CD14-positive monocyte (primary cell): Measurements from ENCODE around the gene OR2J3. TPM values are rescaled to one million over a fixed set of nuclear protein-coding genes. Genes with fewer than 3 reads are reported as not detected.

Experiments used
- DNase-seq, 3 donors: peaks; one replicate each; pipeline ENCODE4 v3.0.0-alpha.2; 2011 to 2022
- H2AFZ ChIP-seq: 2 replicates; pipeline ENCODE4 v1.6.0; 2012; ENCODE audit warnings: mild to moderate bottlenecking, low read depth, low read length, inconsistent platforms; ENCODE audit not compliant: insufficient read depth, poor library complexity, severe bottlenecking
- H3K27ac ChIP-seq, 2 donors: 1 replicate in 1 of 2; 2 replicates in 1 of 2; pipeline ENCODE4 v1.5.1; 2012 to 2013; ENCODE audit warnings: low read length in 2 of 2, control low read depth in 1 of 2, inconsistent platforms in 1 of 2, low read depth in 1 of 2, mild to moderate bottlenecking in 1 of 2
- H3K27me3 ChIP-seq, 2 donors: one replicate each; pipeline versions ENCODE4 v1.6.0 to v1.6.1; 2011 to 2013; ENCODE audit warnings: low read length in 2 of 2; ENCODE audit not compliant: control insufficient read depth in 2 of 2, insufficient read depth in 2 of 2
- H3K36me3 ChIP-seq, 2 donors: replicated peaks in 1 of 2; 1 replicate in 1 of 2; 2 replicates in 1 of 2; pipeline versions ENCODE4 v1.5.1 to v1.6.1; 2012 to 2013; ENCODE audit warnings: low read length in 2 of 2, control low read depth in 1 of 2, inconsistent platforms in 1 of 2, mild to moderate bottlenecking in 1 of 2; ENCODE audit not compliant: insufficient read depth in 2 of 2, control insufficient read depth in 1 of 2
- H3K4me1 ChIP-seq, 2 donors: 1 replicate in 1 of 2; 2 replicates in 1 of 2; pipeline versions ENCODE4 v1.5.1 to v1.6.1; 2012 to 2013; ENCODE audit warnings: low read length in 2 of 2, control low read depth in 1 of 2, inconsistent platforms in 1 of 2, mild to moderate bottlenecking in 1 of 2, moderate library complexity in 1 of 2; ENCODE audit not compliant: insufficient read depth in 2 of 2, control insufficient read depth in 1 of 2
- H3K4me2 ChIP-seq: replicated peaks from 2 replicates; pipeline ENCODE3; 2012; ENCODE audit warnings: low read length, moderate library complexity, mild to moderate bottlenecking; ENCODE audit not compliant: poor library complexity, severe bottlenecking; ENCODE audit errors: extremely low read depth
- H3K4me3 ChIP-seq, 3 experiments: fragments of 200-600 bp in 1 of 3; sonication (generic) in 1 of 3; replicated peaks in 1 of 3; 1 replicate in 2 of 3; 2 replicates in 1 of 3; pipeline ENCODE4 v1.5.1; 2011 to 2013; ENCODE audit warnings: low read length in 3 of 3, mild to moderate bottlenecking in 3 of 3, control low read depth in 2 of 3, low read depth in 2 of 3, inconsistent platforms in 1 of 3, moderate library complexity in 1 of 3
- H3K79me2 ChIP-seq: 2 replicates; pipeline ENCODE4 v1.6.0; 2012; ENCODE audit warnings: mild to moderate bottlenecking, control low read depth, inconsistent platforms, low read length, moderate library complexity; ENCODE audit not compliant: insufficient read depth
- H3K9ac ChIP-seq: 2 replicates; pipeline ENCODE4 v1.6.0; 2017; ENCODE audit warnings: low read length, mild to moderate bottlenecking; ENCODE audit not compliant: insufficient read depth, poor library complexity, severe bottlenecking
- H3K9me3 ChIP-seq, 2 donors: replicated peaks in 1 of 2; 1 replicate in 1 of 2; 2 replicates in 1 of 2; pipeline versions ENCODE4 v1.5.1 to v1.6.1; 2012 to 2013; ENCODE audit warnings: low read length in 2 of 2, control low read depth in 1 of 2; ENCODE audit not compliant: control insufficient read depth in 1 of 2, insufficient read depth in 1 of 2
- H4K20me1 ChIP-seq: 2 replicates; pipeline ENCODE4 v1.6.0; 2012; ENCODE audit warnings: mild to moderate bottlenecking, low read length, control low read depth, moderate library complexity; ENCODE audit not compliant: insufficient read depth
- H3K27ac Mint-ChIP-seq, 7 donors: one replicate each; pipeline ENCODE4 v1.8.0; 2020; ENCODE audit warnings: mild to moderate bottlenecking in 7 of 7, mixed read lengths in 7 of 7, moderate library complexity in 6 of 7, inconsistent platforms in 2 of 7
- H3K27me3 Mint-ChIP-seq, 3 donors: one replicate each; pipeline ENCODE4 v1.8.0; 2021 to 2022; ENCODE audit warnings: low read depth in 3 of 3, mild to moderate bottlenecking in 3 of 3, mixed read lengths in 3 of 3, moderate library complexity in 3 of 3, inconsistent platforms in 1 of 3
- H3K36me3 Mint-ChIP-seq, 2 donors: one replicate each; pipeline ENCODE4 v1.8.0; 2020; ENCODE audit warnings: mixed read lengths in 2 of 2, inconsistent platforms in 1 of 2, mild to moderate bottlenecking in 1 of 2
- H3K4me1 Mint-ChIP-seq: one replicate; pipeline ENCODE4 v1.8.0; 2020; ENCODE audit warnings: mild to moderate bottlenecking, mixed read lengths
- H3K4me3 Mint-ChIP-seq, 2 donors: one replicate each; pipeline ENCODE4 v1.8.0; 2020; ENCODE audit warnings: mild to moderate bottlenecking in 2 of 2, mixed read lengths in 2 of 2, moderate library complexity in 1 of 2
- H3K9me3 Mint-ChIP-seq, 7 donors: one replicate each; pipeline ENCODE4 v1.8.0; 2020 to 2022; ENCODE audit warnings: mixed read lengths in 7 of 7, mild to moderate bottlenecking in 6 of 7, moderate library complexity in 6 of 7, inconsistent platforms in 2 of 7
- CTCF ChIP-seq: fragments of 200-600 bp; IDR thresholded peaks from one replicate; pipeline ENCODE4 v1.8.0; 2022; ENCODE audit warnings: antibody characterized with exemption, mild to moderate bottlenecking
- WGBS: methylation state at CpG from one replicate; pipeline ENCODE4 v1.1.5; 2013; ENCODE audit warnings: missing lambda C conversion rate; ENCODE audit not compliant: insufficient coverage; 5-methylcytosine and 5-hydroxymethylcytosine counted together
- intact Hi-C, 2 donors: fragments of 100-400 bp; cut with micrococcal nuclease; formaldehyde crosslinking; loops; one replicate each; pipeline versions ENCODE4 v1.15.0 to v1.15.1; 2023
- polyA minus RNA-seq: library from RNA; depleted of rRNA, polyadenylated mRNA; stranded (reverse); fragments of >200 nt; gene quantifications from 2 replicates; pipeline ENCODE4 v1.2.3, GENCODE V29; 2012
- polyA plus RNA-seq, 3 donors: library from polyadenylated mRNA; depleted of rRNA in 1 of 3; unstranded in 2 of 3; stranded (reverse) in 1 of 3; fragments of 300-500 nt in 2 of 3; fragments of >200 nt in 1 of 3; fragmentation: Illumina TruSeq in 2 of 3; gene quantifications; 1 replicate in 2 of 3; 2 replicates in 1 of 3; pipeline ENCODE4 v1.2.3, GENCODE V29; 2012 to 2021
- total RNA-seq, 12 experiments: library from RNA in 1 of 12; stranded (reverse) in 1 of 12; fragments of 120-200 nt in 1 of 12; gene quantifications; one replicate each; pipeline ENCODE4 v1.2.4 and lab custom pipeline; 2013 to 2026; ENCODE audit warnings: mixed read lengths in 6 of 12, inconsistent platforms in 1 of 12

OR2J3 gene
- total RNA-seq (2013): not detected
- polyA plus RNA-seq (not detected), polyA minus RNA-seq (not detected in 2 replicates), total RNA-seq (lab: John Stamatoyannopoulos, UW) (0 to 2.0 (median 0) reads per million in 11 experiments)

- Histone ChIP-seq H3K9ac (no peak within 1 kb of the TSS), H3K9me3 (no peaks in the 10 kb centered on the region), H3K79me2 (no peaks in the 10 kb centered on the region), H4K20me1 (no peaks in the 10 kb centered on the region), H3K4me3 (no peak within 1 kb of the TSS), H3K4me2 (no peak within 1 kb of the TSS), H3K4me1 (no peaks in the 10 kb centered on the region), H3K36me3 (no peaks in the 10 kb centered on the region), H2AFZ (no peak within 1 kb of the TSS), H3K27me3 (no peaks in the 10 kb centered on the region), H3K27ac (no peak within 1 kb of the TSS)
- Mint-ChIP-seq H3K36me3 (no peaks in the 10 kb centered on the region), H3K9me3 (peaks cover 0 to 3% (median 0%) of the 10 kb centered on the region in 7 donors), H3K27ac (no peak within 1 kb of the TSS), H3K27me3 (peaks cover 2 to 3% (median 2%) of the 10 kb centered on the region in 3 donors), H3K4me1 (no peaks in the 10 kb centered on the region), H3K4me3 (no peak within 1 kb of the TSS)
- no peak for DNase-seq
- intact Hi-C loops: no loop called here
- no peak for TF ChIP-seq CTCF
- WGBS: 86% methylated on average over 1 of the region's 1 CpG
Measured at GRCh38 chr6:29107758-29108157, at the start of gene OR2J3. Gene OR2J3, plus strand, starts transcription at chr6:29108058. Its CDS starts 3,833 bp downstream, at chr6:29111891.

DNA sequence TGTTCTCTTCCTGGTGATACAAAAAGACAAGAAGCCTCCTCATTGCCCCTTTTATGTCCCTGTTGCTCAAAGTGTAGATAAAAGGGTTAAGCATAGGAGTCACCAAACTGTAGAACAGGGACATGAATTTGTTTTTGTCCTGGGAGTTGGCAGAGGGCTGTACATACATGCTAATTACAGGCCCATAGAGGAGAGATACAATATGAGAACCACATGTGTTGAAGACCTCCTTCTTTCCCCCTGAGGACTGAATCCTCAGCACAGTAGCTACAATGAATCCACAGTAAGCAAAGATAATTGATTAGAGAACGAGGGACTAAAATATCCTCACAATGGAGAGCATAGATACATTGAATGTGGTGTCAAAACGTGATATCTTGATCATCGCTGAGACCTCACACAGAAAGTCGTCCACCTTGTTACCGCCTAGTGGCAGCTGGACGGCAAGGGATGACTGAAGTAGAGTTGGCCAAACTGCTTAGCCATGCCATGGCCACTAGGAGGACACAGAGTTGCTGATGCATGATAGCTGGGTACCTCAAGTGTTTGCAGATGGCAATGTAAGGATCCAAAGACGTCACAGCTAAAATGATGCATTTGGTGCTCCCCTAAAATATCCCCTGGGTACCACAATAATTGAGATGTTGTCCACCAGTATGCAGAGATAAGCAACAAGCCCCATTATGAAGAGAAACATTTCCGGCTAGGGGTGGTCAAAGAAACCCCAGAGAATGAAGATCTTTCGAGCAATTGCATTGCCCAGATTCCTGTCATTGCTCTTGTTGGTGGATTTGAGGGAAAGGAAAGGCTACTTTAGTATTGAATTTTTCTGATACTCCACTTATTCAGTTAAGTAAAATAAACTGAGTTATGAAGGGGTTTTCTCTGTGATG is 35.8 kb upstream of the OR2J3 start:
- peaks cover 0 to 5% (median 0%) of the 10 kb centered on the region in 7 donors for H3K9me3 Mint-ChIP-seq
- Histone ChIP-seq H2AFZ (no peak overlapping the region), H3K4me2 (no peak overlapping the region), H3K4me3 (no peak overlapping the region), H4K20me1 (no peaks in the 10 kb centered on the region), H3K27ac (no peak overlapping the region), H3K9ac (no peak overlapping the region), H3K9me3 (no peaks in the 10 kb centered on the region), H3K36me3 (no peaks in the 10 kb centered on the region), H3K79me2 (no peaks in the 10 kb centered on the region), H3K4me1 (no peaks in the 10 kb centered on the region), H3K27me3 (no peaks in the 10 kb centered on the region)
- peak; percentile 33 for TF ChIP-seq CTCF
- 34% methylated on average over 7 of the region's 9 CpGs for WGBS
- H3K4me1 Mint-ChIP-seq: no peaks in the 10 kb centered on the region
- H3K27ac Mint-ChIP-seq: no peak overlapping the region
- peaks cover 2 to 5% (median 3%) of the 10 kb centered on the region in 3 donors for H3K27me3 Mint-ChIP-seq
- intact Hi-C loops: no loop called here
- H3K36me3 Mint-ChIP-seq: no peaks in the 10 kb centered on the region
- H3K4me3 Mint-ChIP-seq: no peak overlapping the region
- DNase-seq: peak in 1 of 3 donors; percentile 2
